GM15510 (cell line): ENCODE data around the gene PLN.

Experiments used
- POLR2A ChIP-seq: IDR thresholded peaks from 3 replicates; pipeline ENCODE4 v1.6.1; 2011; ENCODE audit warnings: borderline replicate concordance; ENCODE audit not compliant: insufficient read length; ENCODE audit errors: extremely low read depth

Gene PLN

GRCh38 chr6:118525913-118526780 lies 21.9 kb upstream of the PLN start:
- TF ChIP-seq POLR2A, result no peak

- no peak for TF ChIP-seq POLR2A
Observed at GRCh38 chr6:118528129-118528528, 20.0 kb upstream of the PLN start.

GRCh38 chr6:118529756-118530155 lies 18.3 kb upstream of the PLN start:
- no peak for TF ChIP-seq POLR2A

GRCh38 chr6:118530942-118531341 lies 17.2 kb upstream of the PLN start:
- no peak for TF ChIP-seq POLR2A

GRCh38 chr6:118535176-118535844 lies 12.8 kb upstream of the PLN start:
- no peak for TF ChIP-seq POLR2A

- no peak for TF ChIP-seq POLR2A
Observed at GRCh38 chr6:118536478-118536877, 11.6 kb upstream of the PLN start.

- no peak for TF ChIP-seq POLR2A
Observed at GRCh38 chr6:118537574-118537973, 10.5 kb upstream of the PLN start.

GRCh38 chr6:118542184-118542952 lies 5.7 kb upstream of the PLN start:
- no peak for TF ChIP-seq POLR2A

GRCh38 chr6:118544105-118544504 lies 4.0 kb upstream of the PLN start:
- TF ChIP-seq POLR2A, result no peak

- TF ChIP-seq POLR2A, result no peak
Observed at GRCh38 chr6:118546164-118546879, 1.8 kb upstream of the PLN start.

- TF ChIP-seq POLR2A, result no peak
Observed at GRCh38 chr6:118546880-118547218, 1.2 kb upstream of the PLN start.

GRCh38 chr6:118548613-118549012 lies 517 bp downstream of the PLN start:
- no peak for TF ChIP-seq POLR2A

- TF ChIP-seq POLR2A, result no peak
Observed at GRCh38 chr6:118551063-118552053, 3.3 kb downstream of the PLN start.
